Smooth muscle cell of the brain vasculature (primary cell): ENCODE measurements around the gene HSD17B7.

Experiments
- DNase-seq: peaks from one replicate; pipeline ENCODE4 v3.0.0-alpha.2; 2012; ENCODE audit warnings: low read depth, low spot score

HSD17B7 gene

DNA sequence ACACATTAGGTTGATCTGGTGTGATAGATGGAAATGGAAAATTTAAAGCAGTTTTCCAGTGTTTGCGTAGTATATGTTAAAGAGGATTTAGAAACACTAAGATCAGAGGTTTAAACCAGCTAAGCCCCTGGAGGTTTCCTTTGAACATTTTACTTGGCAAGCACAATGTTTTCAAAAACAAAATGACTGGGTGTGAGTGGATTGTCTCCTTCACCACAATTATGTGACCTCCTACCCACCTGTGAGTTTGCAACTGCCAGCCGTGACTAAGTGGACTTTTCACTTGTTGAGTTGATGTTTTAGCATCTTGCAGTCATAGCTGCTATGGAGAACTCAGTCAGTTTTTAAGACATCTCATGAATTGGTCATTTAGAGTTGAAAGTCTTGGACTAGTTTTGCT, 65.8 kb downstream of the HSD17B7 start:
- DNase-seq = peak; percentile 95

DNA sequence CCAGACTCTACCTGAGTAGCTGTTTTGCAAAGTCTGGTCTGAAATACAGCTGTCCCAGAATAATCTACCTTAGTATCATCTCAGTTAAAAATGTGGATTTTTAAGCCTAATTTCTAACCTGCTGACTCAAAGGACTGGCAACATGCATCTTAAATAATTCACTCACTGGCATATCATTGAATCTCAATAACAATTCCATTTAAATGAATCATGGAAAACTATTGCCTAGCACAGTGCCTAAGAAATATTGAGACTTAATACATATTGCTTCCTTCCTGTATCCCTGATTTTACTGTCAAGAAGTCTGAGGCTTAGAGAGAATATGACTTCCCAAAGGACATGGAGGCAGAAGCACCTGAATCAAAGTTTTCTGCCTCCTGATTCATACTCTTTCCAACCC, 67.3 kb downstream of the HSD17B7 start:
- no peak for DNase-seq

DNA sequence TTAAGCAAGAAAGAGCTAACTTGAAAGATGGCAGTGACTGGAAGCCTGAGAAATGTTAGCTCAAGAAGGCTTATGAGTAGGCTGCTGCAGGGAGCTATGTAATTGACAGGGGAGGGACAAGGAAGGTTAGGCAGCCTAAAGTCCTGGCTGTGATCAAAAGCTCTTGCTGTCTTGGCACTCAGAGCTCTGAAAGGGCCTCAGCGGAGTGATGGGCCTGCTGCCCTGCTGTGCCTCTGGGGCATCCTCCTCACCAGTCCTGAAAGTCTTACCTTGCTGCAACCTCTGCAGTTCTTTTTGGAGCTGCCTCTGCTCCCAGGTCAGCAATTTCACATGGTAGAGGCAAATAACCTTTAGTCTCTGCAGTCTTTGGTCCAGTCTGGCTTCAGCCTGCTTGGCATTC, 68.7 kb downstream of the HSD17B7 start:
- DNase-seq = no peak

DNA sequence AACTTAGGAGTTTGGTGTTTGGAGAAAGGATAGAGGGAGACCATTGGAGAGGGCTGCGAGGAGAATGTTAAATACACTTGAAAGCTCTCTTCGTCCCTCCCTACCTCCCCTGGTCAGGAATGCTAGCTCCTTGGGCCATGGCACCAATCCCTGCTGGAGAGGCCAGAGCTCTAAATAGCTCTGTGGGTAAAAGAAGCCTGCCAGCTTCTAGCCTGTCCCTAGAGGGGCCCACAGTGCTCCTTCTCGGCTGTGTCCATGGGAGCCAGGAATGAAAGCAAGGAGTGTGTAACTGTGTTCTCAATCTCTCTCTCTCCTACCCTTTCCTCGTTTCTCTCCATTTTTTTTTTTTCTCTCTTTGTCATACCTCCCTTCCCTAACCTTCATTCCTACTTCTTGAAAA, 70.6 kb downstream of the HSD17B7 start, which contains the start of gene CCDC190:
Gene CCDC190 (minus strand): TSS at position 75 of the 400 bp plus-strand sequence. CDS start 1,529 bp downstream, outside the sequence.
- no peak for DNase-seq

DNA sequence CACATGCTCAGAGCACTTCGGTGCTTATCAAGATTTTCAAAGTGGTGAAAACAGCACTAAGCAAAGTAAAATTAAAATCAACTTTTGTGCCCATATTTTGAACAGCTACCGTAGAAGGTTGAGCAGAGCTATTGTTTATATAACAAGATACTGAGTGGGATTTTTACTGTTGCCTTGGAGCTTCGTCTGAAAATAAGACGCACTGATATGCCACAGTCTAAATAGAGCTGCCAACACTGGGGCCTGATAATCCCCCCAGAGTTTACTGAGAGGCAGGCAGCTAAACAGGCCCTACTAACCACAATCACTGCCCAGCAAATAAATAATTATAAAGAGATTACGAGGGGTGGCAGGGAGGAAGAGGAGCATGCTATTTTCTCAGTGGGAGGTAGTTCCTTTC, 71.1 kb downstream of the HSD17B7 start:
- no peak for DNase-seq
